AG10803 (cell line): ENCODE data around the gene CEPT1.

Experiments
- DNase-seq: peaks from one replicate; pipeline ENCODE4 v3.0.0; 2010; ENCODE audit warnings: low read depth
- H3K4me3 ChIP-seq: 2 replicates; pipeline ENCODE4 v1.5.1; 2011; ENCODE audit warnings: mild to moderate bottlenecking, low read length, control low read depth
- CTCF ChIP-seq: conservative IDR thresholded peaks from 2 replicates; pipeline ENCODE4 v1.5.1; 2011; ENCODE audit warnings: mild to moderate bottlenecking, low read length, control low read depth, inconsistent platforms

CEPT1 gene

GRCh38 chr1:111140680-111140967, 601 bp downstream of the CEPT1 start:
- DNase-seq = peak; percentile 76

GRCh38 chr1:111141245-111142220, 1.5 kb downstream of the CEPT1 start:
- H3K4me3 ChIP-seq = peak overlapping the region; percentile 87
- TF ChIP-seq CTCF = no peak
- no peak for DNase-seq

More at GRCh38 chr1:111140680-111140967, 601 bp downstream of the CEPT1 start:
- no peak for TF ChIP-seq CTCF
- peak overlapping the region; percentile 87 for H3K4me3 ChIP-seq

- no peak for TF ChIP-seq CTCF
- DNase-seq = no peak
- no peak overlapping the region for H3K4me3 ChIP-seq
Observed at GRCh38 chr1:111142356-111142975, 2.4 kb downstream of the CEPT1 start.

GRCh38 chr1:111145542-111145941, 5.5 kb downstream of the CEPT1 start:
- no peak overlapping the region for H3K4me3 ChIP-seq
- no peak for DNase-seq
- no peak for TF ChIP-seq CTCF

GRCh38 chr1:111145963-111146768, 6.1 kb downstream of the CEPT1 start:
- TF ChIP-seq CTCF = no peak
- no peak for DNase-seq
- no peak overlapping the region for H3K4me3 ChIP-seq

- no peak overlapping the region for H3K4me3 ChIP-seq
- DNase-seq = no peak
- TF ChIP-seq CTCF = no peak
Observed at GRCh38 chr1:111147948-111148347, 7.9 kb downstream of the CEPT1 start.
